22Rv1 (cell line): ENCODE results near the gene NAA80.

Experiments
- H3K27ac ChIP-seq: fragments of 450-650 bp; 2 replicates; pipeline ENCODE4 v1.5.1; 2017
- ZFX ChIP-seq: fragments of 450-650 bp; IDR thresholded peaks from 2 replicates; pipeline ENCODE4 v1.6.1; 2017; ENCODE audit warnings: antibody characterized with exemption, borderline replicate concordance
- TF ChIP-seq, protein P1 (sequence below): fragments of 450-650 bp; IDR thresholded peaks from 2 replicates; pipeline ENCODE4 v1.5.1; 2017; ENCODE audit warnings: mild to moderate bottlenecking

The NAA80 gene

DNA sequence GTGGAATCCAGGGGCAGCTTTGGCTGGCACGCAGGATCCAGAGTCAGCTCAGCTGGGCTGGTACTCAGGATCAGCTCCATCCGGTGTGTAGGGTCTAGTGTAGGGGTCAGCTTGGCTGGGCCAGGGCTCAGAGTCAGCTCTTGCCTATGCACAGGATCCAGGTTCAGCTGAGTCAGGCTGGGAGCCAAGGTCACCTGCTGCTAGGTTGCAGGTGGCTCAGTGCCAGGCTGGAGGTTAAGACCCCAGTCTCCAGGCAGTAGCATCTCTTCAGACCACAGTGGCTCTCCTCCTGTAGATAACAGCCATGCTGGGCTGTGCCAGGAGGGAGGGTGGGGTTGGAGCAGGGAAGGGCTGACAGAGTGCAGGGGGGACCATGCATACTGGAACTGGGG is 1.8 kb downstream of the NAA80 start:
- no peak for TF ChIP-seq ZFX
- TF ChIP-seq, protein P1, sequence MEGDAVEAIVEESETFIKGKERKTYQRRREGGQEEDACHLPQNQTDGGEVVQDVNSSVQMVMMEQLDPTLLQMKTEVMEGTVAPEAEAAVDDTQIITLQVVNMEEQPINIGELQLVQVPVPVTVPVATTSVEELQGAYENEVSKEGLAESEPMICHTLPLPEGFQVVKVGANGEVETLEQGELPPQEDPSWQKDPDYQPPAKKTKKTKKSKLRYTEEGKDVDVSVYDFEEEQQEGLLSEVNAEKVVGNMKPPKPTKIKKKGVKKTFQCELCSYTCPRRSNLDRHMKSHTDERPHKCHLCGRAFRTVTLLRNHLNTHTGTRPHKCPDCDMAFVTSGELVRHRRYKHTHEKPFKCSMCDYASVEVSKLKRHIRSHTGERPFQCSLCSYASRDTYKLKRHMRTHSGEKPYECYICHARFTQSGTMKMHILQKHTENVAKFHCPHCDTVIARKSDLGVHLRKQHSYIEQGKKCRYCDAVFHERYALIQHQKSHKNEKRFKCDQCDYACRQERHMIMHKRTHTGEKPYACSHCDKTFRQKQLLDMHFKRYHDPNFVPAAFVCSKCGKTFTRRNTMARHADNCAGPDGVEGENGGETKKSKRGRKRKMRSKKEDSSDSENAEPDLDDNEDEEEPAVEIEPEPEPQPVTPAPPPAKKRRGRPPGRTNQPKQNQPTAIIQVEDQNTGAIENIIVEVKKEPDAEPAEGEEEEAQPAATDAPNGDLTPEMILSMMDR = no peak
- no peak overlapping the region for H3K27ac ChIP-seq

DNA sequence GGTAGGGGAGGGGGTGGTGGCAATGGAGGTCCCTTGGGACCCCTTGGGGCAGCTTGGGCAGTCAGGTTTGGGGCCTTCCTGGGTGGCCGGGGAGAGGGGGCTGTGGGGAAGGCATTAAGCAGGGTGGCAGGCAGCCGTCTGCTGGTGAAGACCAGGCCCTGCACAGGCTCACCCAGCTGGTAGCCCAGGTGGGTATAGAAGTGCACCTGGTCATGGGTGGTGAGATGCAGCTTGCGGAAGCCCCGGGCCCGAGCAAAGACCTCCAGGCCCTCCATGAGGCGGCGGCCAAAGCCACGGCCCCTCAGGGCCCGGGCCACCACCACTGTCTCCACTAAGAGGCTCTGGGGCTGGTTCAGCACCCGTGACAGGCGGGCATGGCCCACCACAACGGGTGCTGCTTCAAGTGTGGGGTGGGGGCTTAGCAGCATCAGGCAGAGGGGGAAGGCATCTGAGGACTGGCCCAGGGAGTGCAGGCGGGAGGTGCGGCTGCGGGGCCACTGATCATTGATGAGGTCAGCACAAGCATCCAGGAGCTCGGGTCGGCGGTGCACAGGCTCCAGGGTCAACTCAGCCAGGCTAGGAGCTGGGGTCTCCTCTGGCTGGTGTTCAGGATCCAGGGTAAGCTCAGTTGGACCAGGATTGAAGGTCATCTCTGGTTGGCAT is 2.4 kb downstream of the NAA80 start:
- TF ChIP-seq, protein P1 = no peak
- TF ChIP-seq ZFX = no peak
- no peak overlapping the region for H3K27ac ChIP-seq

DNA sequence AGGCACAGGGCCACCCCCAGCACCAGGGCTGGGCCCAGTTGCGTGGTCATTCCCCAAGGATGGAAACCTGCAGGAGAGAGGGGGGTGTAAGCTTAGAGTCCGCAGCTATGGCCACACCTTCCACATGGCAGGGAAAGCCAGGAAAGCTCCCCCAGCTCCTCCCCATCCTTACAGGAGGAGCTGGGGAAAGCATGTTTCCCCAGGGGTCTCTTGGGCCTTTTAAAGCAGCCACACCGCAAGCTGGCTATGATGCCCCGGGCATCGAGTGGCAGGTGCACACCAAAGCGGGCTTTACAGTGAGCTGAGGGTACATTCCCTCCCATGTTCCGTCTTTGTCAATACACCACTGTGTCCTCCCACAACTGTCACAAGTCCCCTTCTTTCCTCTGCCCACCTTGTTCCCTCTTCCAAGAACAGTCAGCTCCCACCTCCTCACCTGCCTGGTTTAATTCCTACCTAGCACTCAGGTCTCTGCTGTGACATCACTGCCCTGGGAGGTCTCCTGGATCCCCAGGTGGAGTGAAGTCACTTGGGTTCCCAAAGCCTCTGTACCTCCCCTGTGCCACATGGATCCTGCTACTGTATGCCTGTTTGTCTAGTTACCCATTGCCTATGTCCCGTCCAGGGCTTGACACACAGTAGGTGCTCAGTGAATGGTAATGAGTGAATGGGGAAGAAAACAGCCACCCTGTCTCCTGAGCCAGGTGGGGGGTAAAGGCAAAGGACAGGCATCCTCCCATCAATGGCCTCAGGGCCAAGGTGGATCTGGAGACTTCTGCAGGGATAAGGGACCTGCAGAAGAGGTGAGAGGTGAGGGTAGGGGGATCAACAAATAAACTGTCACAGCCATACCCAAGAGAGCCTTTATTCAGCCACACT is 3.4 kb downstream of the NAA80 start:
- TF ChIP-seq, protein P1 = no peak
- TF ChIP-seq ZFX = no peak
- H3K27ac ChIP-seq = no peak overlapping the region

DNA sequence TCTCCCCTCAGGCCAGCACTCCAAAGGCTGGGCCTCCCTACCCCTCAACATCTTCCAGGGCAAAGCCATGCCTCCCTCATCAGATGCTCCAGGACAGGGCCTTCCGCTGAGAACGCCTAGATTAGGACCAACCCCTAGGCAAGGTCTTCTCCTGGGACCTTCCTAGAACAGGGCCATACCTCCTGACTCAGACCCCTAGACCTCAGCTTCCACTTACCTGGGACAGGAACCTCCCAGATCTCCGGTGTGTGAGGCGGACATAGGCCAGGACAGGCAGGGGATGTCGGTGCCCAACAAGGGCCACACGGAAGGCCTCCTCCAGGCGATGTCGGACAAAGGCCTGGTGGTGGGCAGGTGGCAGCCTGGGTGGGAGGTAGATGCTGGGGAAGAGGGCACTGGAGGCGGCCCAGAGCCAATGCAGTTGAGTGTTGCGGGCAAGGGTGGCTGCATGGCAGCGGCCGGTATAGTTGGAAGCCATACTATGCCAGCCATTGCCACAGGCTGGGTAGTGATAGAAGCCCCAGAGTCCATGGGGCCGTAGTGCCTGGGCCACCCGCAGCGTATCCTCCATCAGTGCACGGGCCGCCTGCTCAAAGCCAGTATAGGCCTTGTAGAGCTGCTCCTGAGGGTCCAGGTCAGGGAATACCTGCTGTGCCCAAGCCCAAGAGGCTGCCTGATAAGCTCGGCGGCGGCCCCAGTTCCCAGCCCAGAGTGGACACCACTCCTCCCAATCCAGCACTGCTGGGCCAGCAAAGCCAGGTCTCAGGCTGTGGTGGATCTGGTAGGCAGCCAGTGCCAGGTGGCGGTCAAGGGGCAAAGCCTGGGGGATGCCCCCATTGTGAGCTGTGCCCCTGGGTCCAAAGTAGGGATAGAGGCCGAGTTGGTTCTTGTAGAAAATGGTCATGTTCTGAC is 4.5 kb downstream of the NAA80 start:
- H3K27ac ChIP-seq = no peak overlapping the region
- TF ChIP-seq, protein P1 = no peak
- no peak for TF ChIP-seq ZFX

DNA sequence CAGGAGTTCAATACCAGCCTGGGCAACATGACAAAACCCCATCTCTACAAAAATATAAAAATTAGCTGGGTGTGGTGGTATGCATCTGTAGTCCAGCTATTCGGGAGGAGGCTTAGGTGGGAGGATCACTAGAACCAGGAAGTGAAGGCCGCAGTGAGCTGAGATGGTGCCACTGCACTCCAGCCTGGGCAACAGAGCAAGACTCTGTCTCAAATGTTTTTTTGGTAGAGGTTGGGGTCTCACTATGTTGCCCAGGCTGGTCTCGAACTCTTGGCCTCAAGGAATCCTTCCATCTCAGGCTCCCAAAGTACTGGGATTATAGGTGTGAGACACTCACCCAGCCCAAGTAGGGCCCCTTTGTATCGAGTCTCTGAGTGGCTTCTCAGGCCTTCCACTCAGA is 5.1 kb downstream of the NAA80 start:
- no peak overlapping the region for H3K27ac ChIP-seq
- TF ChIP-seq, protein P1 = no peak
- no peak for TF ChIP-seq ZFX

DNA sequence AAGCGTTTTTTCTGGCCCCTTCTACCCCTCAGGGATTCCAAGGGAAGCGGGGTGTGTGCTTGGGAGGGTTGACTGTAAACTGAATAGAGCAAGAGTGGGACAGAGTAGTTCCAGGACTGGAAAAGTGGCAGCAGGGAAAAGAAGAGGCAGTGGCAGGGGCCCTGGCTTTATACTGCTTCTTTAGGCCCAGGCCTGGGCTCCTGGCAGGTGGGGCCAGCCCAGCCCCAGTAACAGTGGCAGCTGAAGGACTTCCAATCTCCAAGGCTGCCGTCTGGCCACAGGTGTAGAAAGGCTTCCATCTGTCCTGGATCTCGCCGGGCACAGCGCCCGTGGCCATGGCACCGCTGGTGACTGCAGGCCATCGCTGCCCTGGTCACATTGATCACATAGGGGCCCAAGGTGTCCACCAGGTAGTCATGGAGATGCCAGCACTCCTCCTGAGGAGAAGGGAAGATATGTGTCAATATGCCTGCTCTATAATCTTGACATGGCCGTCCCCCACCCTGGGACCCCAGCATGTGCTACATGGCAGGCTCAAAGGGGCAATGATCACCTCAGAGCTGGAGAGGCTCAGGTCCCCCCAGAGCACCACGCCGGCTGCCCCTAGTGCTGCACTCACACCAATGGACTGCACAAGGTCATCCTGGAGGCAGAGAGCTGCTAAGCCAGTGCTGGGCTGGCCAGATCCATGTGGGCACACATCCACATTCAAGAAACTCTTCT is 6.0 kb downstream of the NAA80 start:
- H3K27ac ChIP-seq = peak overlapping the region; percentile 89

More for the DNA sequence above, 6.0 kb downstream of the NAA80 start:
- no peak for TF ChIP-seq ZFX
- TF ChIP-seq, protein P1 = no peak
